ENCODE results near the gene TMEM234. TPM values are rescaled to one million over a fixed set of nuclear protein-coding genes. Genes with fewer than 3 reads are reported as not detected.

The TMEM234 gene
- total and polyA plus RNA-seq, 2 of the 13 experiments (the other 11 are each of a cell fraction or from before 2014, with no cell fraction given) = 6.1 to 9.0 TPM

DNA sequence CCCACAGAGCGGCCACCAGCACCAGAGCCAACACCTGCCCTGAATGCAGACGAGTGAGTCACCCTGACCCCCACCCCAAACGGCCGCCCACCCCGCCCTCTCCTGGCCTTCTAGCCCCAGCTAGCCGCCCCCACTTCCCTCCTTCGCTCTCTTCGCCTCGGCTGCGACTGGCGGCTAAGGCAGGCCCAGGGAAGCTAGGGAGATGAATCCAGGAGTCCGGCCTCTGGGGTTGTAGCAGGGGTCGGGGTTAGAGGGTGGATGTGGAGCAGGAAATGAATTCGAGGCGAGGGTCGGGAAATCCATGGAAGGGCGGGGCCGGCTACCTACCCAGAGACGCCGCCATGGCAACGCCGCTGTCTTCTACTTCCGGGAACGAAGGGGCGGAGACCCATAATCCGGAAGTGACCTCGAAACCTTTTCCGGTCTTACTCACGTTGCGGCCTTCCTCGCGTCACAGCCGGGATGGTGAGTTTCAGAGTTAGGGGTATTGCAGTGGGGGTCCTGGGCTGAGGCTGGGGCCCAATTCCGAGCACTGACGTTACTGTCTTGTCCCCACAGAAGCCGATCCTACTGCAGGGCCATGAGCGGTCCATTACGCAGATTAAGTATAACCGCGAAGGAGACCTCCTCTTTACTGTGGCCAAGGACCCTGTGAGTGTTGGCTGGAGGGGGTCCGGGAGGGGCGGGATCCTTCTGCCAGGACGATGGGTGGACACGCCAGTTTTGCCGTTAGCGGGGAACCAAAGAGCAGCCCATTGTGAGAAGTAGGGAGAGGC is at the start of gene TMEM234, which contains the start of gene EIF3I (continued):
- TF ChIP-seq ZNF3 (CRISPR knock-in tag; IDR thresholded peaks at IDR 0.05) (no peak), ZNF282 (IDR thresholded peaks at IDR 0.05; ENCODE audit: partially characterized antibody) (no peak), ARID2 (CRISPR knock-in tag; IDR thresholded peaks at IDR 0.05; ENCODE audit: borderline replicate concordance) (no peak), BHLHE40 (IDR thresholded peaks at IDR 0.05; ENCODE audit: low read length) (no peak), ZNF30 (CRISPR knock-in tag; IDR thresholded peaks at IDR 0.05) (no peak), ZNF572 (CRISPR knock-in tag; IDR thresholded peaks at IDR 0.05) (no peak), ZNF629 (CRISPR knock-in tag; conservative IDR thresholded peaks at IDR 0.05) (no peak), MTF2 (CRISPR knock-in tag; IDR thresholded peaks at IDR 0.05; ENCODE audit: borderline replicate concordance) (no peak), RXRA (CRISPR knock-in tag; IDR thresholded peaks at IDR 0.05) (no peak), ZNF615 (CRISPR knock-in tag; IDR thresholded peaks at IDR 0.05; ENCODE audit: borderline replicate concordance) (no peak), NCOA2 (CRISPR knock-in tag; IDR thresholded peaks at IDR 0.05) (no peak), ZNF292 (CRISPR knock-in tag; IDR thresholded peaks at IDR 0.05; ENCODE audit: borderline replicate concordance, low read depth) (no peak)
- TF ChIP-seq, protein P1, sequence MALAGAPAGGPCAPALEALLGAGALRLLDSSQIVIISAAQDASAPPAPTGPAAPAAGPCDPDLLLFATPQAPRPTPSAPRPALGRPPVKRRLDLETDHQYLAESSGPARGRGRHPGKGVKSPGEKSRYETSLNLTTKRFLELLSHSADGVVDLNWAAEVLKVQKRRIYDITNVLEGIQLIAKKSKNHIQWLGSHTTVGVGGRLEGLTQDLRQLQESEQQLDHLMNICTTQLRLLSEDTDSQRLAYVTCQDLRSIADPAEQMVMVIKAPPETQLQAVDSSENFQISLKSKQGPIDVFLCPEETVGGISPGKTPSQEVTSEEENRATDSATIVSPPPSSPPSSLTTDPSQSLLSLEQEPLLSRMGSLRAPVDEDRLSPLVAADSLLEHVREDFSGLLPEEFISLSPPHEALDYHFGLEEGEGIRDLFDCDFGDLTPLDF (CRISPR knock-in tag; IDR thresholded peaks at IDR 0.05) = no peak
- TF ChIP-seq, protein P2, sequence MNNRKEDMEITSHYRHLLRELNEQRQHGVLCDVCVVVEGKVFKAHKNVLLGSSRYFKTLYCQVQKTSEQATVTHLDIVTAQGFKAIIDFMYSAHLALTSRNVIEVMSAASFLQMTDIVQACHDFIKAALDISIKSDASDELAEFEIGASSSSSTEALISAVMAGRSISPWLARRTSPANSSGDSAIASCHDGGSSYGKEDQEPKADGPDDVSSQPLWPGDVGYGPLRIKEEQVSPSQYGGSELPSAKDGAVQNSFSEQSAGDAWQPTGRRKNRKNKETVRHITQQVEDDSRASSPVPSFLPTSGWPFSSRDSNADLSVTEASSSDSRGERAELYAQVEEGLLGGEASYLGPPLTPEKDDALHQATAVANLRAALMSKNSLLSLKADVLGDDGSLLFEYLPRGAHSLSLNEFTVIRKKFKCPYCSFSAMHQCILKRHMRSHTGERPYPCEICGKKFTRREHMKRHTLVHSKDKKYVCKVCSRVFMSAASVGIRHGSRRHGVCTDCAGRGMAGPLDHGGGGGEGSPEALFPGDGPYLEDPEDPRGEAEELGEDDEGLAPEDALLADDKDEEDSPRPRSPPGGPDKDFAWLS (CRISPR knock-in tag; IDR thresholded peaks at IDR 0.05; ENCODE audit: borderline replicate concordance) = no peak
- TF ChIP-seq, protein P3, sequence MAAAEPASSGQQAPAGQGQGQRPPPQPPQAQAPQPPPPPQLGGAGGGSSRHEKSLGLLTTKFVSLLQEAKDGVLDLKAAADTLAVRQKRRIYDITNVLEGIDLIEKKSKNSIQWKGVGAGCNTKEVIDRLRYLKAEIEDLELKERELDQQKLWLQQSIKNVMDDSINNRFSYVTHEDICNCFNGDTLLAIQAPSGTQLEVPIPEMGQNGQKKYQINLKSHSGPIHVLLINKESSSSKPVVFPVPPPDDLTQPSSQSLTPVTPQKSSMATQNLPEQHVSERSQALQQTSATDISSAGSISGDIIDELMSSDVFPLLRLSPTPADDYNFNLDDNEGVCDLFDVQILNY (CRISPR knock-in tag; conservative IDR thresholded peaks at IDR 0.05) = no peak
- TF ChIP-seq, protein P4, sequence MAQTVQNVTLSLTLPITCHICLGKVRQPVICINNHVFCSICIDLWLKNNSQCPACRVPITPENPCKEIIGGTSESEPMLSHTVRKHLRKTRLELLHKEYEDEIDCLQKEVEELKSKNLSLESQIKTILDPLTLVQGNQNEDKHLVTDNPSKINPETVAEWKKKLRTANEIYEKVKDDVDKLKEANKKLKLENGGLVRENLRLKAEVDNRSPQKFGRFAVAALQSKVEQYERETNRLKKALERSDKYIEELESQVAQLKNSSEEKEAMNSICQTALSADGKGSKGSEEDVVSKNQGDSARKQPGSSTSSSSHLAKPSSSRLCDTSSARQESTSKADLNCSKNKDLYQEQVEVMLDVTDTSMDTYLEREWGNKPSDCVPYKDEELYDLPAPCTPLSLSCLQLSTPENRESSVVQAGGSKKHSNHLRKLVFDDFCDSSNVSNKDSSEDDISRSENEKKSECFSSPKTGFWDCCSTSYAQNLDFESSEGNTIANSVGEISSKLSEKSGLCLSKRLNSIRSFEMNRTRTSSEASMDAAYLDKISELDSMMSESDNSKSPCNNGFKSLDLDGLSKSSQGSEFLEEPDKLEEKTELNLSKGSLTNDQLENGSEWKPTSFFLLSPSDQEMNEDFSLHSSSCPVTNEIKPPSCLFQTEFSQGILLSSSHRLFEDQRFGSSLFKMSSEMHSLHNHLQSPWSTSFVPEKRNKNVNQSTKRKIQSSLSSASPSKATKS (CRISPR knock-in tag; IDR thresholded peaks at IDR 0.05) = no peak
- TF ChIP-seq, protein P5, sequence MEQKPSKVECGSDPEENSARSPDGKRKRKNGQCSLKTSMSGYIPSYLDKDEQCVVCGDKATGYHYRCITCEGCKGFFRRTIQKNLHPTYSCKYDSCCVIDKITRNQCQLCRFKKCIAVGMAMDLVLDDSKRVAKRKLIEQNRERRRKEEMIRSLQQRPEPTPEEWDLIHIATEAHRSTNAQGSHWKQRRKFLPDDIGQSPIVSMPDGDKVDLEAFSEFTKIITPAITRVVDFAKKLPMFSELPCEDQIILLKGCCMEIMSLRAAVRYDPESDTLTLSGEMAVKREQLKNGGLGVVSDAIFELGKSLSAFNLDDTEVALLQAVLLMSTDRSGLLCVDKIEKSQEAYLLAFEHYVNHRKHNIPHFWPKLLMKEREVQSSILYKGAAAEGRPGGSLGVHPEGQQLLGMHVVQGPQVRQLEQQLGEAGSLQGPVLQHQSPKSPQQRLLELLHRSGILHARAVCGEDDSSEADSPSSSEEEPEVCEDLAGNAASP (CRISPR knock-in tag; IDR thresholded peaks at IDR 0.05; ENCODE audit: borderline replicate concordance) = no peak
- TF ChIP-seq, protein P6, sequence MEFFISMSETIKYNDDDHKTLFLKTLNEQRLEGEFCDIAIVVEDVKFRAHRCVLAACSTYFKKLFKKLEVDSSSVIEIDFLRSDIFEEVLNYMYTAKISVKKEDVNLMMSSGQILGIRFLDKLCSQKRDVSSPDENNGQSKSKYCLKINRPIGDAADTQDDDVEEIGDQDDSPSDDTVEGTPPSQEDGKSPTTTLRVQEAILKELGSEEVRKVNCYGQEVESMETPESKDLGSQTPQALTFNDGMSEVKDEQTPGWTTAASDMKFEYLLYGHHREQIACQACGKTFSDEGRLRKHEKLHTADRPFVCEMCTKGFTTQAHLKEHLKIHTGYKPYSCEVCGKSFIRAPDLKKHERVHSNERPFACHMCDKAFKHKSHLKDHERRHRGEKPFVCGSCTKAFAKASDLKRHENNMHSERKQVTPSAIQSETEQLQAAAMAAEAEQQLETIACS (CRISPR knock-in tag; IDR thresholded peaks at IDR 0.05) = no peak
- TF ChIP-seq, protein P7, sequence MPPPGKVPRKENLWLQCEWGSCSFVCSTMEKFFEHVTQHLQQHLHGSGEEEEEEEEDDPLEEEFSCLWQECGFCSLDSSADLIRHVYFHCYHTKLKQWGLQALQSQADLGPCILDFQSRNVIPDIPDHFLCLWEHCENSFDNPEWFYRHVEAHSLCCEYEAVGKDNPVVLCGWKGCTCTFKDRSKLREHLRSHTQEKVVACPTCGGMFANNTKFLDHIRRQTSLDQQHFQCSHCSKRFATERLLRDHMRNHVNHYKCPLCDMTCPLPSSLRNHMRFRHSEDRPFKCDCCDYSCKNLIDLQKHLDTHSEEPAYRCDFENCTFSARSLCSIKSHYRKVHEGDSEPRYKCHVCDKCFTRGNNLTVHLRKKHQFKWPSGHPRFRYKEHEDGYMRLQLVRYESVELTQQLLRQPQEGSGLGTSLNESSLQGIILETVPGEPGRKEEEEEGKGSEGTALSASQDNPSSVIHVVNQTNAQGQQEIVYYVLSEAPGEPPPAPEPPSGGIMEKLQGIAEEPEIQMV (CRISPR knock-in tag; IDR thresholded peaks at IDR 0.05; ENCODE audit: low read depth) = no peak
